ENCODE results near the gene PYDC2.
"Not testable (repeated sequence)": the region's sequence is repeated elsewhere in the genome, so short reads cannot be mapped to it uniquely, and the experiment has no call there.

PYDC2 gene

GRCh38 chr3:191470545-191470944 is 9.6 kb downstream of the PYDC2 start:
- no peak for DNase-seq

- no peak for DNase-seq
These were observed 12.8 kb downstream of the PYDC2 start for GRCh38 chr3:191473661-191474198.

- no peak for DNase-seq
These were observed 15.3 kb downstream of the PYDC2 start for GRCh38 chr3:191476066-191476772.

GRCh38 chr3:191483994-191484393 is 23.0 kb downstream of the PYDC2 start:
- not testable (repeated sequence) for DNase-seq

- no peak for DNase-seq
These were observed 23.5 kb downstream of the PYDC2 start for GRCh38 chr3:191484461-191484860.

- no peak for DNase-seq
These were observed 31.6 kb downstream of the PYDC2 start for GRCh38 chr3:191492601-191493000.

- DNase-seq, result no peak
These were observed 32.4 kb downstream of the PYDC2 start for GRCh38 chr3:191493336-191493735.

- DNase-seq, result no peak
These were observed 38.5 kb downstream of the PYDC2 start for GRCh38 chr3:191499307-191500080.

- no peak for DNase-seq
These were observed 39.9 kb downstream of the PYDC2 start for GRCh38 chr3:191500892-191501291.

- no peak for DNase-seq
These were observed 41.6 kb downstream of the PYDC2 start for GRCh38 chr3:191502583-191502982.

- no peak for DNase-seq
These were observed 48.1 kb downstream of the PYDC2 start for GRCh38 chr3:191509078-191509477.
